Retinal pigment epithelial cell (primary cell): ENCODE results near the gene VWF.
A peak's percentile ranks its signal among the peaks of the same experiment; 100 is the strongest.

ENCODE experiments used
- DNase-seq: peaks from one replicate; pipeline ENCODE4 v3.0.0-alpha.2; 2010; ENCODE audit warnings: low read depth
- H3K4me3 ChIP-seq: 2 replicates; pipeline ENCODE4 v1.5.1; 2011; ENCODE audit warnings: mild to moderate bottlenecking, low read length, control low read depth, moderate library complexity
- CTCF ChIP-seq: conservative IDR thresholded peaks from 2 replicates; pipeline ENCODE4 v1.5.1; 2011; ENCODE audit warnings: low read depth, low read length, control low read depth, inconsistent platforms

The VWF gene

GRCh38 chr12:6099316-6099715 lies 25.2 kb downstream of the VWF start:
- H3K4me3 ChIP-seq: no peak overlapping the region
- DNase-seq: no peak
- no peak for TF ChIP-seq CTCF

GRCh38 chr12:6097411-6097810 lies 27.1 kb downstream of the VWF start:
- no peak overlapping the region for H3K4me3 ChIP-seq
- no peak for DNase-seq
- no peak for TF ChIP-seq CTCF

GRCh38 chr12:6096527-6096926 lies 27.9 kb downstream of the VWF start:
- no peak for DNase-seq
- H3K4me3 ChIP-seq: no peak overlapping the region
- no peak for TF ChIP-seq CTCF

- no peak overlapping the region for H3K4me3 ChIP-seq
- no peak for DNase-seq
- no peak for TF ChIP-seq CTCF
Measured at GRCh38 chr12:6095269-6095668, 29.2 kb downstream of the VWF start.

GRCh38 chr12:6093764-6094163 lies 30.7 kb downstream of the VWF start:
- no peak overlapping the region for H3K4me3 ChIP-seq
- DNase-seq: no peak
- TF ChIP-seq CTCF: no peak

- peak; percentile 72 for DNase-seq
- no peak overlapping the region for H3K4me3 ChIP-seq
- no peak for TF ChIP-seq CTCF
Measured at GRCh38 chr12:6092784-6093722, 31.4 kb downstream of the VWF start.

GRCh38 chr12:6091786-6092566 lies 32.5 kb downstream of the VWF start:
- H3K4me3 ChIP-seq: no peak overlapping the region
- TF ChIP-seq CTCF: no peak
- no peak for DNase-seq
